NB4 (cell line): ENCODE data around the gene NGEF.

Experiments
- DNase-seq: peaks from one replicate; pipeline ENCODE4 v3.0.0; 2010; ENCODE audit warnings: low read depth
- H3K4me3 ChIP-seq: one replicate; pipeline ENCODE4 v1.5.1; 2011; ENCODE audit warnings: mild to moderate bottlenecking, low read depth, low read length, moderate library complexity
- MYC ChIP-seq: IDR thresholded peaks from 2 replicates; pipeline ENCODE4 v1.6.1; 2011; ENCODE audit warnings: low read depth, low read length
- POLR2A ChIP-seq: IDR thresholded peaks from 2 replicates; pipeline ENCODE4 v1.6.1; 2011; ENCODE audit warnings: mild to moderate bottlenecking; ENCODE audit not compliant: insufficient read length; ENCODE audit errors: extremely low read depth
- TF ChIP-seq, protein P1 (sequence below): IDR thresholded peaks from one replicate; pipeline ENCODE4 v1.5.1; 2012; ENCODE audit warnings: low read depth, low read length
- TF ChIP-seq, protein P2 (sequence below): IDR thresholded peaks from 2 replicates; pipeline ENCODE4 v1.6.1; 2011; ENCODE audit warnings: low read depth, low read length

Gene NGEF

DNA sequence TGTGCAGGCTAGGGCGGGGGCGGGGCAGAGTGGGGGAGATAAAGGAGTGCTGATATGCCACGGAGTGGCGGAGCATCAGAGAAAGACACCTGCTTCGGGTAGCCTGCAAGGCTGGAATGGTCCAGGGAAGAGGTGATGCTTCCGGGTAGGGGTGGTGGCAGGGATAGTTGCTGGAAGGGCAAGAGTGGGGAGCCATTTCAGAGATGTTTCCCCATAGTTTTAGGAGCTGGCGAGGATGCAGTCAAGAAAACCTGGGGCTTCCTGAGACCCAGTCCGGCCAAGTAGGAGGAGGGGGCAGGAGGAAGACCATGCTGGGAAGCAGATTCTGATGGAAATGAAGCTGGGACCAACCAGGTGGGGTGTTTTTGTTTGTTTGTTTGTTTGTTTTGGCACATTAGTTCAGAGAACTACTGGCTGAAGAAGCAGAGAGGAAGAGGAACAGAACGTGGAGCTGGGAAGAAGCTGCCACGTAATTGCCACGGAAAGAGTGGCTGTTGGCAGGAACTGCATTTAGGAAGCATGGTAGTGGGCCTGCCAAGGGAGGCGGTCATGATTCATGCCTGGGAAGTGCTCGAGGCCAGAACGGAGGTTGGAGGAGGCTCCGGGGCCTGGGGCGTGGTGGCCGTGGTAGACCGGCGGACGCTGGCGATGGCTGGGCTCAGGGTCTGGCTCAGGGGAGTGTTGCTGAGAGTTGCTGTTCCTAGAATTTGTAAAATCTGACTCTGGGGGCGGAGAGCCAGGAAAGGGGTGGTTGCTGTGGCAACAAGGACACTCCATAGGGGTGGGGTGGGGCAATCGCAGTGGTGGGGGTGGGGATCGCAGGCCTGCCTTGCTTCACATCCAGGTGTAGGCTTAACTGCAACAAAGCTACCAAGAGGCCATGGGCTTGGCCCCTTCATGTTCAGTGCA, 38.4 kb upstream of the NGEF start:
- no peak overlapping the region for H3K4me3 ChIP-seq
- TF ChIP-seq, protein P1, sequence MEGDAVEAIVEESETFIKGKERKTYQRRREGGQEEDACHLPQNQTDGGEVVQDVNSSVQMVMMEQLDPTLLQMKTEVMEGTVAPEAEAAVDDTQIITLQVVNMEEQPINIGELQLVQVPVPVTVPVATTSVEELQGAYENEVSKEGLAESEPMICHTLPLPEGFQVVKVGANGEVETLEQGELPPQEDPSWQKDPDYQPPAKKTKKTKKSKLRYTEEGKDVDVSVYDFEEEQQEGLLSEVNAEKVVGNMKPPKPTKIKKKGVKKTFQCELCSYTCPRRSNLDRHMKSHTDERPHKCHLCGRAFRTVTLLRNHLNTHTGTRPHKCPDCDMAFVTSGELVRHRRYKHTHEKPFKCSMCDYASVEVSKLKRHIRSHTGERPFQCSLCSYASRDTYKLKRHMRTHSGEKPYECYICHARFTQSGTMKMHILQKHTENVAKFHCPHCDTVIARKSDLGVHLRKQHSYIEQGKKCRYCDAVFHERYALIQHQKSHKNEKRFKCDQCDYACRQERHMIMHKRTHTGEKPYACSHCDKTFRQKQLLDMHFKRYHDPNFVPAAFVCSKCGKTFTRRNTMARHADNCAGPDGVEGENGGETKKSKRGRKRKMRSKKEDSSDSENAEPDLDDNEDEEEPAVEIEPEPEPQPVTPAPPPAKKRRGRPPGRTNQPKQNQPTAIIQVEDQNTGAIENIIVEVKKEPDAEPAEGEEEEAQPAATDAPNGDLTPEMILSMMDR = no peak
- DNase-seq = peak; percentile 33

DNA sequence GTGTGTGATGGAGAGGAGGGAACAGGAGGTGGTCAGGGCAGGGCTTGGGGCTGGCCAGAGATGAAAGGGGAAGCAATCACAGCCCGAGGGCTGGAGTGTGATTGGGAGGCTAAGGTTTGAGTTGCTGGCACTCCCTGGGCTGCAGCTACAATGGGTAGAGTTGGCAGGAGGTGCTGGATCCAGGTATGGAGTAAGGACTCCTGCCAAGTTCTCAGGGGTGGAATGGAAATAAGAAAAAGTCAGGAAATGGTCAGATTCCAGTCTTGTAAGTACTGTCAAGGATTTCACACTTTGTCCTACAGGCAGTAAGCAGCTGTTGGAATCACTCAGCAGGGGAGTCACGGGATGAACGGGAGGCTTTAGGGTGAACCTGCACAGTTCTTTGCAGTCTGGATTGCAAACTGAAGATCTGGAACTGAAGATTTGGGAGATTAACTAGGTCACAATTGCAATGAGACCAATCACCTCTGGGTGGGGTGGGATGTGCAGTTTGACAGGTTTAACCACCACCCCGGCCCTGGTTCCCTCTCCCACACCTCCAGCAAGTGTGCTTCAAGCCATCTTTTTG, 36.2 kb upstream of the NGEF start:
- H3K4me3 ChIP-seq = no peak overlapping the region
- TF ChIP-seq MYC (no peak), POLR2A (no peak)
- TF ChIP-seq, protein P1 = no peak
- TF ChIP-seq, protein P2, sequence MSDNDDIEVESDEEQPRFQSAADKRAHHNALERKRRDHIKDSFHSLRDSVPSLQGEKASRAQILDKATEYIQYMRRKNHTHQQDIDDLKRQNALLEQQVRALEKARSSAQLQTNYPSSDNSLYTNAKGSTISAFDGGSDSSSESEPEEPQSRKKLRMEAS = no peak
- DNase-seq = no peak

DNA sequence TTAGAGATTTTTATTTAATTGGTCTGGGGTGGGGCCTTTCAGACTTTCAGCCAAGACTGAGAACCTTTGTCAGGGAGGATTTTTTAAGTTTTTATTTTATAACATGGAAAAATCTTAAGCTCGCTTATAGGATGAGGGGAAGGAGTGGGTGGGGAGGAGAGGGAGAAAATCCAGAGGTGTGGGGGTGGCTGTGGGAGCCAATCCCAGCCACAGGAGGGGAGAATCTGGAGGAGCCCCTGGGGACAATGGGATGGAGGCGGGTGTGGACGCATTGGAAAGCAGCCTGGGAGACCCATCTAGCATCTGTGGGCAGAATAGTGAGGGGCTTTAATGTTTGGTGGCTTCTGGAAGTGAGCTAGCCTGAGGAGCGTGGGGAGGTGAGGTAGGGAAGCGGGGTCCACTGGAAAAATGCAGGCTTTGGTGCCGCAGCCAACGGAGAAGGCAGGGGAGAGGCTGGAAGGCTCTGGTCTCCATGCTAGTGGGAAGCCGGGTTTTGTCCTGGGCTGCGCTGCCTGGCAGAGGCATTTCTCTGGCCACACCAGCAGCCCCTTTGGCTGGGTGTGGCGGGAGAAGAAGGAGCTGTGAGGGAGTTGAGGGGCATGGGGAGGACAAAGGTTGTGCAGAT, 35.6 kb upstream of the NGEF start:
- no peak for DNase-seq
- TF ChIP-seq POLR2A (no peak), MYC (no peak)
- TF ChIP-seq, protein P1 = no peak
- TF ChIP-seq, protein P2 = no peak
- no peak overlapping the region for H3K4me3 ChIP-seq

DNA sequence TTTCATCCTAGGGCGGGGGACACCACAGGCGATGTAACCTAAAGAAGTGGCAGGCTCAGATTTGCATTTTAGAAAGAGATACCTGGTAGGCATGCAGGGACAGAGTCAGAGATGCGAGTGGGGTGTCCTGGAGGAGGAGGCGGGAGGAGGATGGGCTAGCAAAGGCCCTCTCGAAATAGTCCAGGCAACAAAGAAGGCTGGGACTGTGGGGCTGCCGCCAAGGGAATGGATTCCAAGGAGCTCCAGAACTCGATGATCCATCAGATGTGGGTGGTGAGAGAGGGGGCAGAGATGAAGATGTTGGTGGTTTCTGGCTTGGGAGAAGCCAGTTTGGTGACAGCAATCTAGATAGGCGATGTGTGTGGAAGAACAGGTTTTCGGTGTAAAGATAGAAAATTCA, 34.6 kb upstream of the NGEF start:
- no peak for DNase-seq
- H3K4me3 ChIP-seq = no peak overlapping the region
- TF ChIP-seq MYC (no peak), POLR2A (no peak)
- TF ChIP-seq, protein P1 = no peak
- TF ChIP-seq, protein P2 = no peak

DNA sequence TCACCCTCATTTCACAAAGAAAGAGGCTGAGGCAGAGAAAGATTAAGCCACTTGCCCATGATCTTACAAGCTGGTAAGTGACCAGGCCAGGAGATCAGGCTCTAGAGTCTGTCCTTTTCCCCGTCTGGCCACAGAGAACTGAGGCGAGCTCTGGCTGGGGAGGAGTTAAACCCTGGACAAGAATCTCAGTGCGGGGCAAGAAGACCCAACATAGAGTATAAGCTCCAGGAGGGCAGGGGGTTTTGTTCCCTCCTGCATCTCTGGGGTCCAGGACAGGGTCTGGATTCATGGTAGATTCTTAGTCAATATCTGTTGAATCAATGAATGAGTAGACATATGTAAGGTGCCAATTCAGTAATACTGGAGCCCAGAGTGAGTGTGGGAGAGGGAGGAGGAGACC, 34.1 kb upstream of the NGEF start:
- TF ChIP-seq POLR2A (no peak), MYC (no peak)
- TF ChIP-seq, protein P1 = no peak
- TF ChIP-seq, protein P2 = no peak
- H3K4me3 ChIP-seq = no peak overlapping the region
- DNase-seq = no peak
